GM23248 (cell line): ENCODE data around the gene HABP2. TPM values are rescaled to one million over a fixed set of nuclear protein-coding genes. Genes with fewer than 3 reads are reported as not detected.

ENCODE experiments used
- DNase-seq: peaks from one replicate; pipeline ENCODE4 v3.0.0-alpha.2; 2015
- H2AFZ ChIP-seq: fragments of 200-600 bp; sonication (generic); 2 replicates; pipeline ENCODE4 v1.6.1; 2016; ENCODE audit warnings: antibody characterized with exemption
- H3F3A ChIP-seq: fragments of 200-600 bp; sonication (generic); 2 replicates; pipeline ENCODE4 v1.6.1; 2016; ENCODE audit warnings: mild to moderate bottlenecking, antibody characterized with exemption, mixed run types; ENCODE audit not compliant: insufficient read depth
- H3K27ac ChIP-seq: fragments of 200-600 bp; sonication (generic); 2 replicates; pipeline ENCODE4 v1.5.1; 2016; ENCODE audit warnings: mild to moderate bottlenecking
- H3K27me3 ChIP-seq: fragments of 200-600 bp; sonication (generic); replicated peaks from 2 replicates; pipeline ENCODE4 v1.6.1; 2016; ENCODE audit warnings: mild to moderate bottlenecking; ENCODE audit not compliant: insufficient read depth
- H3K36me3 ChIP-seq: fragments of 200-600 bp; sonication (generic); 2 replicates; pipeline ENCODE4 v1.6.1; 2016; ENCODE audit warnings: low read depth, mild to moderate bottlenecking
- H3K4me1 ChIP-seq: fragments of 200-600 bp; sonication (generic); 2 replicates; pipeline ENCODE4 v1.6.1; 2016; ENCODE audit warnings: mild to moderate bottlenecking; ENCODE audit not compliant: insufficient read depth
- H3K4me2 ChIP-seq: fragments of 200-600 bp; sonication (generic); one replicate; pipeline ENCODE4 v1.6.1; 2016; ENCODE audit warnings: mild to moderate bottlenecking; ENCODE audit not compliant: unreplicated experiment
- H3K4me3 ChIP-seq: fragments of 200-600 bp; sonication (generic); 2 replicates; pipeline ENCODE4 v1.5.1; 2016; ENCODE audit warnings: mild to moderate bottlenecking
- H3K79me2 ChIP-seq: fragments of 200-600 bp; sonication (generic); 2 replicates; pipeline ENCODE4 v1.6.1; 2016; ENCODE audit warnings: mild to moderate bottlenecking; ENCODE audit not compliant: insufficient read depth
- H3K9ac ChIP-seq: fragments of 200-600 bp; sonication (generic); 2 replicates; pipeline ENCODE4 v1.6.1; 2016; ENCODE audit warnings: mild to moderate bottlenecking
- H3K9me2 ChIP-seq: fragments of 200-600 bp; sonication (generic); 2 replicates; pipeline ENCODE4 v1.6.1; 2016; ENCODE audit warnings: mixed run types, mild to moderate bottlenecking, moderate library complexity; ENCODE audit not compliant: insufficient read depth
- H3K9me3 ChIP-seq: fragments of 200-600 bp; sonication (generic); one replicate; pipeline ENCODE4 v1.6.1; 2017; ENCODE audit warnings: low read depth
- H4K20me1 ChIP-seq: fragments of 200-600 bp; sonication (generic); 2 replicates; pipeline ENCODE4 v1.6.0; 2016; ENCODE audit not compliant: insufficient read depth
- EZH2 ChIP-seq: fragments of 200-600 bp; sonication (generic); IDR thresholded peaks from 2 replicates; pipeline ENCODE4 v1.6.1; 2018; ENCODE audit warnings: antibody characterized with exemption, mild to moderate bottlenecking; ENCODE audit not compliant: insufficient read depth, poor library complexity, severe bottlenecking
- EZH2phosphoT487 ChIP-seq: fragments of 200-600 bp; sonication (generic); IDR thresholded peaks from 2 replicates; pipeline ENCODE4 v1.6.1; 2018; ENCODE audit warnings: antibody characterized with exemption, moderate library complexity, mild to moderate bottlenecking, low read depth; ENCODE audit not compliant: insufficient read depth
- WGBS, 2 experiments: methylation state at CpG; one replicate each; pipeline ENCODE4 v1.1.6; 2015 to 2017; ENCODE audit warnings: low lambda C conversion rate in 2 of 2, low coverage in 1 of 2; ENCODE audit errors: missing lambda C conversion rate in 2 of 2; 5-methylcytosine and 5-hydroxymethylcytosine counted together
- in situ Hi-C: fragments of 300-500 bp; cut with MboI; formaldehyde crosslinking; loops from 2 replicates; pipeline ENCODE4 v1.15.0; 2020
- polyA plus RNA-seq: library from polyadenylated mRNA; unstranded; fragments of >200 nt; fragmentation: Nextera tagmentation; extraction: Ambion mirVana; gene quantifications from 2 replicates; pipeline ENCODE4 v1.2.1, GENCODE V29; 2016
- total RNA-seq: library from RNA; depleted of rRNA; stranded (reverse); fragments of >200 nt; shearing (Covaris generic); gene quantifications from 2 replicates; pipeline ENCODE4 v1.2.3, GENCODE V29; 2014; rRNA removed

The HABP2 gene
- total RNA-seq (not detected in 2 replicates), polyA plus RNA-seq (not detected in 2 replicates)

DNA sequence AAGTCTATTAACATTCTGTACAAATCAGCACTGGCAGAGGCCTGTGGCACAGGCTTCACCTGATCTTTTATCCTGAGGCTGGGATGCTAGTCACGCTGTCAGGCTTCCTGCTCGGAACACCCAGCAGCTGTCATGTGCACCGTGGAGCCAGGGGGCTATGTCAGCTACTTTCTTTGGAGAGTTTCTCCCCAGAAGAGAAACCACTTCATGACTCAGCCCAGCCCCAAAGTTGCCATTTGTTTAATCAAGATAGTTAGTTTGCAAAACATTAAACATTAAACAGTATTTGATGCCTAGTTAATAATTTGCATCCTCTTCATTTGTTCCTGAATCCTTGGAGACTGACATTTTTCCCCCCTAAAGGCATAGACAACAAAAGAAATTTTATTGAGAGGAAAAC is at the start of gene HABP2:
TSS of gene HABP2 (plus strand) at position 353 of the 400 bp plus-strand sequence. CDS start 69 bp downstream, outside the sequence.
- no peaks in the 10 kb centered on the region for H3K79me2 ChIP-seq
- H3K36me3 ChIP-seq = no peaks in the 10 kb centered on the region
- no peaks in the 10 kb centered on the region for H4K20me1 ChIP-seq
- H2AFZ ChIP-seq = no peak within 1 kb of the TSS
- no peaks in the 10 kb centered on the region for H3K9me2 ChIP-seq
- no peaks in the 10 kb centered on the region for H3K9me3 ChIP-seq
- no peak within 1 kb of the TSS for H3K27ac ChIP-seq
- H3K27me3 ChIP-seq = 0 out of 2 replicates have a peak, but pooled peaks cover 11% of the 10 kb centered on the region
- in situ Hi-C loops = no loop called here
- TF ChIP-seq EZH2 = no peak
- TF ChIP-seq EZH2phosphoT487 = no peak
- H3K9ac ChIP-seq = no peak within 1 kb of the TSS
- 58 to 65% methylated on average over 3 of the region's 3 CpGs for WGBS, 2 experiments
- no peak within 1 kb of the TSS for H3K4me2 ChIP-seq
- H3F3A ChIP-seq = no peaks in the 10 kb centered on the region; the same call in 1 of the 2 replicates
- no peak within 1 kb of the TSS for H3K4me3 ChIP-seq
- H3K4me1 ChIP-seq = no peaks in the 10 kb centered on the region
- DNase-seq = no peak

DNA sequence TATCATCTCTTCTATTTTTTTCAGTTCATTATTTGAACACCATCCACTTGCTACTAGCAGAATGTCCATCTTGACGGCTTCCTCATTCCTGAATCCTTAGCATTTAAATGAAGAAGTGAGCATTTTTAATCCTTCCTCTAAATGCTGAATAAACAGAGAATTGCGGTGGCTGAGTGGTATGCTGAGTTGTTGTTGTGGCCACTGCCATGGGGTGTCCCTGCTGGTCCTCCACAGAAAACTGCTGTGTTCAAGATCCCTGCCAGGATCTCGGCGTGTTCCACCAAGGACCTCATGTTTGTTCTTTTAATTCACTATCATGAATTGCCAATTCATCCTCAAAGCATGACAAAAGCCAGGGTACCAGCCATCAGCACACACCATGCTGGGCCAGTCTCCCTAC is 48.9 kb upstream of the HABP2 start:
- no peak for TF ChIP-seq EZH2
- TF ChIP-seq EZH2phosphoT487 = no peak
- H3K79me2 ChIP-seq = no peaks in the 10 kb centered on the region
- no peak overlapping the region for H3K27ac ChIP-seq
- H3K4me3 ChIP-seq = no peak overlapping the region
- no peaks in the 10 kb centered on the region for H3K9me3 ChIP-seq
- no peaks in the 10 kb centered on the region for H3K36me3 ChIP-seq
- WGBS, 2 experiments = 46 to 50% methylated on average over 4 of the region's 4 CpGs
- no peaks in the 10 kb centered on the region for H4K20me1 ChIP-seq
- H2AFZ ChIP-seq = no peak overlapping the region
- no peaks in the 10 kb centered on the region; the same call in 1 of the 2 replicates for H3K27me3 ChIP-seq
- H3F3A ChIP-seq = no peaks in the 10 kb centered on the region
- H3K9ac ChIP-seq = no peak overlapping the region
- DNase-seq = no peak
- in situ Hi-C loops = no loop called here
- no peaks in the 10 kb centered on the region; the same call in 1 of the 2 replicates for H3K9me2 ChIP-seq
- no peak overlapping the region for H3K4me2 ChIP-seq
- peaks cover 12% of the 10 kb centered on the region; the same call in 1 of the 2 replicates for H3K4me1 ChIP-seq

DNA sequence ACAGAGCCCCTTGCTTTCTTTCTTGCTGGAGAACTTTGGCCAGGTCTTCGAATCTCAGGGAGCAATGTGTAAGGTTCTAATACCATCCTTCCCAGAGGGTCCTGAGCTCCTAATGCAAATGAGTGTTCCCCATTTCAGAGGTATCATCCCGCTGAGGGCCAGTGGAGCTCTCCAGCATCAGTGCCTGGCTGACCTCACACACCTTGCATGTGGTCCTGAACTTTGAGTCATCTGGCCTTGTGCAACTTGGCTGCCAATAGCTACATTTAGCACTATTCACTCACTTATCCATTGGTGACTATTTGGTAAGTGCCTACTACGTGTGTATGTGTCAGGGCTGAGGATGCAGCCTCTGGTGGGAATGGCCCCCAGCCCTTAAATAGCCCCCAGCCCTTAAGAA is 48.4 kb upstream of the HABP2 start:
- H3K9me3 ChIP-seq = no peaks in the 10 kb centered on the region
- H3K79me2 ChIP-seq = no peaks in the 10 kb centered on the region
- TF ChIP-seq EZH2 (no peak), EZH2phosphoT487 (no peak)
- no peaks in the 10 kb centered on the region for H4K20me1 ChIP-seq
- H3K4me2 ChIP-seq = no peak overlapping the region
- H3K9ac ChIP-seq = no peak overlapping the region
- H2AFZ ChIP-seq = no peak overlapping the region
- no peaks in the 10 kb centered on the region for H3F3A ChIP-seq
- H3K27ac ChIP-seq = no peak overlapping the region
- no peaks in the 10 kb centered on the region for H3K36me3 ChIP-seq
- H3K27me3 ChIP-seq = no peaks in the 10 kb centered on the region; the same call in 1 of the 2 replicates
- no peak overlapping the region for H3K4me3 ChIP-seq
- in situ Hi-C loops = no loop called here
- peak; percentile 38 for DNase-seq
- H3K4me1 ChIP-seq = peaks cover 7% of the 10 kb centered on the region; the same call in 1 of the 2 replicates
- 42 to 50% methylated on average over 3 of the region's 3 CpGs for WGBS, 2 experiments
- H3K9me2 ChIP-seq = no peaks in the 10 kb centered on the region; the same call in 1 of the 2 replicates

DNA sequence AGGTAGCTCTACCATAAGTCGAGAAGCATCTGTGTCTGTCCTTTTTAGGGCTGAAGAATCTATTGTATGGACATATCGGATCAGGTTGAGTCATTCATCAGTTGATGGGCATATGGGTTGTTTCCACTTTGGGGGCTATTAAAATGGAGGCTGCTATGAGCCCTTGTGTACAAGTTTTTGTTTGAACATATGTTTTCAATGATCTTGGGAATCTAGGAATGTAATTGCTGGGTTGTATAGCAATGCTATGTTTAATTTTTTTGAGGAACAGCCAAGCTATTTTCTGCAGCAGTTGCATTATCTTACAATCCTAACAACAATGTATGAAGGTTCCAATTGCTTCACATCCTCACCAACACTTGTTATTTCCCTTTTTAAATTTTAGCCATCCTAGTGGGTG is 46.4 kb upstream of the HABP2 start:
- in situ Hi-C loops = no loop called here
- H3K79me2 ChIP-seq = no peaks in the 10 kb centered on the region
- no peaks in the 10 kb centered on the region for H3K36me3 ChIP-seq
- no peak overlapping the region for H3K4me3 ChIP-seq
- 62 to 63% methylated on average over 2 of the region's 2 CpGs for WGBS, 2 experiments
- H2AFZ ChIP-seq = no peak overlapping the region
- peaks cover 7% of the 10 kb centered on the region; the same call in 1 of the 2 replicates for H3K27me3 ChIP-seq
- no peak for TF ChIP-seq EZH2phosphoT487
- no peak for TF ChIP-seq EZH2
- H3K4me1 ChIP-seq = no peaks in the 10 kb centered on the region
- H4K20me1 ChIP-seq = no peaks in the 10 kb centered on the region
- H3F3A ChIP-seq = no peaks in the 10 kb centered on the region
- H3K9me2 ChIP-seq = no peaks in the 10 kb centered on the region; the same call in 1 of the 2 replicates
- H3K9me3 ChIP-seq = no peaks in the 10 kb centered on the region
- no peak for DNase-seq
- H3K4me2 ChIP-seq = no peak overlapping the region
- H3K9ac ChIP-seq = no peak overlapping the region
- no peak overlapping the region for H3K27ac ChIP-seq

DNA sequence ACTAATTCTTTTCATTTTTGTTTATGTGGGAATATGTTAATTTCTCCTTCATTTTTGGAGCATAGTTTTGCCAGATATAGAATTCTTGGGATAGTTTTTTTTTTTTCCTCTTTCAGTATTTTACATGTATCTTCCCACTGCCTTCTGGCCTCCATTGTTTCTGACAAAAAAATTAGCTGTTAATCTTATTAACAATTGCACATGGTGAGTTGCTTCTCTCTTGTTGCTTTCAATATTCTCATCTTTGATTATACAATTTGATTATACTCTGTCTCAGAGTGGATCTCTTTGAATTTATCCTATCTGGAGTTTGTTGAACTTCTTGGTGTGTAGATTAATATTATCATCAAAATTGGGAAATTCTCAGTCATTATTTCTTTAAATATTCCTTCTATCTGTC is 41.4 kb upstream of the HABP2 start:
- Histone ChIP-seq H3K79me2 (no peaks in the 10 kb centered on the region), H2AFZ (no peak overlapping the region), H3K4me2 (no peak overlapping the region), H3K9ac (no peak overlapping the region), H3K4me3 (no peak overlapping the region), H3K27me3 (0 out of 2 replicates have a peak, but pooled peaks cover 7% of the 10 kb centered on the region), H3K9me3 (no peaks in the 10 kb centered on the region), H3F3A (no peaks in the 10 kb centered on the region), H3K9me2 (no peaks in the 10 kb centered on the region), H3K36me3 (no peaks in the 10 kb centered on the region), H3K4me1 (peaks cover 11% of the 10 kb centered on the region; the same call in 1 of the 2 replicates), H4K20me1 (no peaks in the 10 kb centered on the region), H3K27ac (no peak overlapping the region)
- no peak for TF ChIP-seq EZH2
- no peak for TF ChIP-seq EZH2phosphoT487
- DNase-seq = no peak
- in situ Hi-C loops = loop anchor here (10.0 kb wide), 1 partner anchor 117 kb away; no protein-coding TSS in a partner anchor
